ENCODE measurements around the gene CAPZB. TPM values are rescaled to one million over a fixed set of nuclear protein-coding genes. Genes with fewer than 3 reads are reported as not detected.
"Not testable (repeated sequence)": the region's sequence is repeated elsewhere in the genome, so short reads cannot be mapped to it uniquely, and the experiment has no call there.

The CAPZB gene
- total RNA-seq, 1 donor from 2014 or later = 352 TPM

DNA sequence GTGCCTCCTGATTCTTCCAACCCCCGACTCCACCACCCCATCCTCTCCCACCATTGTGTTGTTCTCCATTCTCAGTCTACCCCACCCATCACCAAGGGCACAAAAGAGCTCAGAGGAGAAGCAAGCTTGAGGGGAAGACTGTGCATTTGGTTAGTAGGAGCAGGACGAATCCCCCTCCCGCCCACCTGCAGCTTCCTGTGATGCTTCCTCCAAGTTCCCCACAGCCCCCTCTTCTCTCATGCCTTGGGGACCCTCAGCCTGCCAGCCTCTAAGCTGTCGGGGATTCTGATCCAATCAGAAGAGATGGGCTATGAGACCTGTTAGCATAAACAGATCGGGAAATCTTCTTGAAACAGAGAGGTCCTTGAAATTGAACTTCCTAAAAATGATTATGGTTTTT, 22.2 kb upstream of the CAPZB start:
- H3K27ac Mint-ChIP-seq (ENCODE audit: unreplicated experiment) = no peak overlapping the region
- TF ChIP-seq, protein P1, sequence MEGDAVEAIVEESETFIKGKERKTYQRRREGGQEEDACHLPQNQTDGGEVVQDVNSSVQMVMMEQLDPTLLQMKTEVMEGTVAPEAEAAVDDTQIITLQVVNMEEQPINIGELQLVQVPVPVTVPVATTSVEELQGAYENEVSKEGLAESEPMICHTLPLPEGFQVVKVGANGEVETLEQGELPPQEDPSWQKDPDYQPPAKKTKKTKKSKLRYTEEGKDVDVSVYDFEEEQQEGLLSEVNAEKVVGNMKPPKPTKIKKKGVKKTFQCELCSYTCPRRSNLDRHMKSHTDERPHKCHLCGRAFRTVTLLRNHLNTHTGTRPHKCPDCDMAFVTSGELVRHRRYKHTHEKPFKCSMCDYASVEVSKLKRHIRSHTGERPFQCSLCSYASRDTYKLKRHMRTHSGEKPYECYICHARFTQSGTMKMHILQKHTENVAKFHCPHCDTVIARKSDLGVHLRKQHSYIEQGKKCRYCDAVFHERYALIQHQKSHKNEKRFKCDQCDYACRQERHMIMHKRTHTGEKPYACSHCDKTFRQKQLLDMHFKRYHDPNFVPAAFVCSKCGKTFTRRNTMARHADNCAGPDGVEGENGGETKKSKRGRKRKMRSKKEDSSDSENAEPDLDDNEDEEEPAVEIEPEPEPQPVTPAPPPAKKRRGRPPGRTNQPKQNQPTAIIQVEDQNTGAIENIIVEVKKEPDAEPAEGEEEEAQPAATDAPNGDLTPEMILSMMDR (IDR thresholded peaks at IDR 0.05) = no peak
- DNase-seq (ENCODE audit: low spot score) = no peak
- no peaks in the 10 kb centered on the region for H3K36me3 Mint-ChIP-seq (ENCODE audit: low read depth)
- no peak overlapping the region for H3K4me3 Mint-ChIP-seq (ENCODE audit: unreplicated experiment)
- H3K9me3 Mint-ChIP-seq (ENCODE audit: low read depth) = no peaks in the 10 kb centered on the region
- peaks cover 12% of the 10 kb centered on the region for H3K4me1 Mint-ChIP-seq (ENCODE audit: low read depth)
- H3K27me3 Mint-ChIP-seq (ENCODE audit: low read depth) = no peaks in the 10 kb centered on the region

- no peak overlapping the region for H3K27ac Mint-ChIP-seq (ENCODE audit: unreplicated experiment)
- DNase-seq (ENCODE audit: low spot score) = no peak
- H3K4me1 Mint-ChIP-seq (ENCODE audit: low read depth) = peaks cover 10% of the 10 kb centered on the region
- no peak overlapping the region for H3K4me3 Mint-ChIP-seq (ENCODE audit: unreplicated experiment)
- H3K36me3 Mint-ChIP-seq (ENCODE audit: low read depth) = no peaks in the 10 kb centered on the region
- TF ChIP-seq, protein P1 (IDR thresholded peaks at IDR 0.05) = no peak
- H3K27me3 Mint-ChIP-seq (ENCODE audit: low read depth) = no peaks in the 10 kb centered on the region
- H3K9me3 Mint-ChIP-seq (ENCODE audit: low read depth) = no peaks in the 10 kb centered on the region
Measured at GRCh38 chr1:19505693-19506457, 20.5 kb upstream of the CAPZB start.

DNA sequence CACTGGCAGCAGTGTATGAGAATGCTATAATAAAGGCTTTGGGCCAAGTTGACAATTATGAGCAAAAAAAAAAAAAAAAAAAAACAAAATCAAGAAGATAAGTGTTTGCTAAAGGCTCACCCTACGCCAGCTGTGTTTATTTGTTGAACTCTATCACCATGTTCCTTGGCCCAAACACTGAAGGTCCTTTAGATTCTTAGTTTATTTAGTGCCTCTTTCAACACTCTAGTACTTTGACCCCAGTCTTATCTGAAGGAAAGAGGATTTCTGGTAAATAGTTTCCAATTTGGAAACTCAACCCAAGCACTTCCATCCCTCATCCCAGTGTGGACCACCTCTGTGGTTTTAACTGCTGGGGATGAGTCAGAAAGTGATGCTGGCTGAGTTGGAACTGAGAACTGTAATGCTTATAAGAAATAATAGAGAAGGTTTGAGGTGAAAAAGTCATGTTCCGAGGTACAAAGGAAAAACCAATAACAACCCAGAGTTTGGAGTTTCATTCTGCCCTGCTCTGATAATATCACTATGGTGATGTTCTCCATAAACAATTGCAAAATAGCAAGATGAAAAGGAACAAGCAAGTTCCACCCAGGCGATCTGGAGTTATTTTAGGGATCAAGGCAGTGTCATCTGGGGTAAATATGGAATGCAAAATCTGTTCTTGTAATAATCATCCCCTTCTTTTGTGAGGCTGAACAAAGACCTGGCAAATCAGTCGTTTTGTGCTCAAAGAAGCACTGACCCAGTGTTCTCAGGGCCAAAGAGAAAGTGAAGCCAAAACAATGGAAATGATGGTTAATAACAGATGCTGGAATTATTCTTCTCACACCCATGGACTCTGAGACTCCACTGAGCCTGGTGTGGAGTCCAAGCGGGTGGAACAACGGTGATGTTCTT, 19.7 kb upstream of the CAPZB start:
- DNase-seq (ENCODE audit: low spot score) = no peak
- no peaks in the 10 kb centered on the region for H3K27me3 Mint-ChIP-seq (ENCODE audit: low read depth)
- no peaks in the 10 kb centered on the region for H3K36me3 Mint-ChIP-seq (ENCODE audit: low read depth)
- H3K9me3 Mint-ChIP-seq (ENCODE audit: low read depth) = no peaks in the 10 kb centered on the region
- H3K27ac Mint-ChIP-seq (ENCODE audit: unreplicated experiment) = no peak overlapping the region
- no peak overlapping the region for H3K4me3 Mint-ChIP-seq (ENCODE audit: unreplicated experiment)
- H3K4me1 Mint-ChIP-seq (ENCODE audit: low read depth) = peaks cover 10% of the 10 kb centered on the region
- TF ChIP-seq, protein P1 (IDR thresholded peaks at IDR 0.05) = no peak

DNA sequence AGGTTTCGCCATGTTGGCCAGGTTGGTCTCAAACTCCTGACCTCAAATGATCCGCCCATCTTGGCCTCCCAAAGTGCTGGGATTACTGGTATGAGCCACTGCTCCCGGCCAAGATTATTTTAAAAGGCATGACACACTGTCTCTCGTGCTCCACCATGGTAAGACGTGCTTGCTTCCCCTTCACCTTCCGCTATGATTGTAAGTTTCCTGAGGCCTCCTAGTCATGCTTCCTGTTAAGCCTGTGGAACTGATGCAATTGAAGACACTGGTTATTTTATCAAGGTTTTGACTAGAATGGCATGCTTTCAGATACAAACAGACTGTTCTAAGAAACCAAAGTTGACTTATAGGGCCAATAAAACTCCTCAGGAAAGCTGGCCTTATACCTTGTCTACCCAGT, 16.9 kb upstream of the CAPZB start:
- H3K9me3 Mint-ChIP-seq (ENCODE audit: low read depth); H3K27me3 Mint-ChIP-seq (ENCODE audit: low read depth); H3K27ac Mint-ChIP-seq (ENCODE audit: unreplicated experiment): not testable (repeated sequence)

DNA sequence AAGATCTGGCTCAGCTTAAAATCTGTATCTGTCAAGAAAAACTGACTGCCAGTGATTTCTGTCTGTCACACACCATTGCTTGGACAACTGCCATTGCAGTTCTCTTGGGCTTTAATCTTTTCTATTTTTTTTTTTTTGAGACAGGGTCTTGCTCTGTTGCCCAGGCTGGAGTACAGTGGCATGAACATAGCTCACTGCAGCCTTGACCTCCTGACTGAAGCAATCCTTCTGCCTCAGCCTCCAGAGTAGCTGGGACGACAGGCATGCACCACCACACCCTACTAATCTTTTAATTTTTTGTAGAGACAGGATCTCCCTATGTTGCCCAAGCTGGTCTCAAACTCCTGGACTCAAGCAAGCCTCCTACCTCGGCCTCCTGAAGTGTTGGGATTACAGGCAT, 14.5 kb upstream of the CAPZB start:
- H3K36me3 Mint-ChIP-seq (ENCODE audit: low read depth); H3K4me3 Mint-ChIP-seq (ENCODE audit: unreplicated experiment); H3K27ac Mint-ChIP-seq (ENCODE audit: unreplicated experiment); H3K27me3 Mint-ChIP-seq (ENCODE audit: low read depth); DNase-seq (ENCODE audit: low spot score); H3K9me3 Mint-ChIP-seq (ENCODE audit: low read depth): not testable (repeated sequence)
- H3K4me1 Mint-ChIP-seq (ENCODE audit: low read depth) = peaks cover 21% of the 10 kb centered on the region

More for the DNA sequence above, 16.9 kb upstream of the CAPZB start:
- not testable (repeated sequence) for H3K36me3 Mint-ChIP-seq (ENCODE audit: low read depth); DNase-seq (ENCODE audit: low spot score); H3K4me3 Mint-ChIP-seq (ENCODE audit: unreplicated experiment)
- H3K4me1 Mint-ChIP-seq (ENCODE audit: low read depth) = peaks cover 13% of the 10 kb centered on the region

DNA sequence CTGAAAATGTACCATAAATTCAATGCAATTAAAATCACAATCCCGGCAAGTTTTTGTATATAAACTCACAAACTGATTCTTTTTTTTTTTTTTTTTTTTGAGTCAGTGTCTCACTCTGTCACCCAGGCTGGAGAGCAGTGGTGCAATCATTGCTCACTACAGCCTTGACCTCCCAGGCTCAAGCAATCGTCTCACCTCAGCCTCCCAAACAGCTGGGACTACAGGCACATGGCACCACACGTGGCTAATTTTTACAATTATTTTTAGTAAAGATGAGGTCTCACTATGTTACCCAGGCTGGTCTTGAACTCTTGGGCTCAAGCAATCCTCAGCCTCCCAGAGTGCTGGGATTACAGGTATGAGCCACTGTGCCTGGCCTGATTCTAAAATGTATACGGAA, 12.1 kb upstream of the CAPZB start:
- not testable (repeated sequence) for H3K9me3 Mint-ChIP-seq (ENCODE audit: low read depth); H3K27ac Mint-ChIP-seq (ENCODE audit: unreplicated experiment); DNase-seq (ENCODE audit: low spot score)

More for the DNA sequence above, 12.1 kb upstream of the CAPZB start:
- H3K4me1 Mint-ChIP-seq (ENCODE audit: low read depth) = peaks cover 17% of the 10 kb centered on the region
- not testable (repeated sequence) for H3K4me3 Mint-ChIP-seq (ENCODE audit: unreplicated experiment); H3K27me3 Mint-ChIP-seq (ENCODE audit: low read depth); H3K36me3 Mint-ChIP-seq (ENCODE audit: low read depth)

All from chondrocyte (in vitro differentiated cells).